Kidney epithelial cell (primary cell): ENCODE measurements around the gene PLXNA4. TPM values are rescaled to one million over a fixed set of nuclear protein-coding genes. Genes with fewer than 3 reads are reported as not detected.

Experiments used
- DNase-seq: peaks from one replicate; pipeline ENCODE4 v3.0.0-alpha.2; 2010; ENCODE audit warnings: low read depth
- H3K27me3 ChIP-seq: 2 replicates; pipeline ENCODE4 v1.6.0; 2011; ENCODE audit warnings: low read length; ENCODE audit not compliant: control insufficient read depth, insufficient read depth
- H3K36me3 ChIP-seq: 2 replicates; pipeline ENCODE4 v1.5.1; 2011; ENCODE audit warnings: low read length; ENCODE audit not compliant: control insufficient read depth, insufficient read depth
- H3K4me3 ChIP-seq: 2 replicates; pipeline ENCODE4 v1.5.1; 2011; ENCODE audit warnings: low read depth, mild to moderate bottlenecking, control low read depth, low read length
- CTCF ChIP-seq: IDR thresholded peaks from 2 replicates; pipeline ENCODE4 v1.5.1; 2011; ENCODE audit warnings: mild to moderate bottlenecking, moderate library complexity, low read length, control low read depth, inconsistent platforms; ENCODE audit not compliant: insufficient read depth, poor library complexity, severe bottlenecking
- total RNA-seq: library from RNA; depleted of rRNA; stranded (reverse); fragments of >200 nt; gene quantifications from 2 replicates; pipeline ENCODE4 v1.2.3, GENCODE V29; 2015

Gene PLXNA4
- total RNA-seq, 1 donor from 2014 or later = 5.9 TPM

GRCh38 chr7:132189881-132190280 is 386.4 kb downstream of the PLXNA4 start:
- no peaks in the 10 kb centered on the region for H3K27me3 ChIP-seq

DNA sequence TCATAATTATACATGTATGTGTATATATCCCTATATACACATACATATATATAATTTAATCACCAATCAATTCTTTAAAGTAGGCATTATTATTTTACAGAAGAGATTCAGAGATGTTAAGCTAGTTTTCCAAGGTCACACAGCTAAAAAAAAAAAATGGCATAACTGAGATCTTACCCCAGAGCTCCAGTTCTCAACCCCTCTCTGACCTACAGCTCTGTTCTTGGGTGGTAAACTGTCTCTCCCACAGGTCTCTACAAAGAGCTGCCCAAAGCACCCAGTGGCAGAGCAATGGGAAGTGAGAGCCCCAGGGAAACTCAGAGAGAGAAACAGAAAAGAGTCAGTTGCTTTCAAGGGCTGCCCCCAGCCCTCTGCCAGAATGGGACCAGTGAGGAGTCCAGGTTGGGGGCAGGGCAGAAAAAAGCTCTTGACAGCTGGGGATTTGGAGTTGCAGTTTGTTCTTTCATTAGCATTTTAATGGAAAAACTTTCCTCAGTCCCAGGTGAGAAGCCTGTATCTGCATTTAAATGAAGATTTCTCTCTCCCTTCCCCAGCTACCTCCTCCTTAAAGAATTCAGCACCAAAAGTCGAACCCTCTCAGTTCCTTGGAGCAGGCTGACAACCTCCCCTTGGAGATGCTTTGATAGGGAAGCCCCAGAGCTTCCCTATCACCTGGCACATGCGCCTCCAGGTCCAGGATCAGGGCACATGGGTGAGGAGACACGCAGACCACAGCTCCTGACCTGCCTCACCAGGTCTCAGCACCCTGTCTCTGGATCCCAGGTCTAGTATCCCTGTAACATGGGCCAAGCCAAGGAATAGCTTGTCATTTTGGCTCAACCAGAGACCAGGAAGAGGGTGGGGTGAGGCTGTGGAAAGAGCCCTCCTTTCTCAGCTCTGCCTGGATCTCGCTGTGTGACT is 388.1 kb downstream of the PLXNA4 start:
- no peak for DNase-seq
- Histone ChIP-seq H3K4me3 (no peak overlapping the region), H3K27me3 (no peaks in the 10 kb centered on the region), H3K36me3 (no peaks in the 10 kb centered on the region)
- no peak for TF ChIP-seq CTCF

More at GRCh38 chr7:132189881-132190280, 386.4 kb downstream of the PLXNA4 start:
- DNase-seq = no peak
- H3K4me3 ChIP-seq = no peak overlapping the region
- no peaks in the 10 kb centered on the region for H3K36me3 ChIP-seq
- TF ChIP-seq CTCF = no peak

DNA sequence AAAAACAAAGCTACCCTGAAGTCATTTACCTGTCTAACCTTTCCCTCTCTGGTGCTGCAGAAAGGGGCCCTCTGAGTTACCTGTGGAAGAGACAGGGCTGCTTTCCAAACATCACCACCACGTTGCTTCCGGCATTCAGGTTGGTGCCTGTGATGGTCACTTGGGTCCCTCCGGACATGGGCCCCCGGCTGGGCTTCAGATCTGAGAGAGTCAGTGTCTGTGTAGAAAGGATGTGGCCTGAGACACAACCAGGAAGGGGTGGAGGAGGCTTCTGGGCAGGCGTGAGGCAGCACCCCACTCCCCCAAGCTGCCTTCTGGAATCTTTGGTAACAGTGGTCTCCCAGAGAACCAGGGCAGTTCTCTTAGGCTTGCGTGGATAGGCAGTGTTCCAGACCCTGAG is 388.9 kb downstream of the PLXNA4 start:
- Histone ChIP-seq H3K27me3 (no peaks in the 10 kb centered on the region), H3K4me3 (no peak overlapping the region), H3K36me3 (no peaks in the 10 kb centered on the region)
- no peak for TF ChIP-seq CTCF
- DNase-seq = no peak

- Histone ChIP-seq H3K36me3 (no peaks in the 10 kb centered on the region), H3K4me3 (no peak overlapping the region), H3K27me3 (no peaks in the 10 kb centered on the region)
- no peak for TF ChIP-seq CTCF
- no peak for DNase-seq
These were observed 391.1 kb downstream of the PLXNA4 start for GRCh38 chr7:132185150-132185549.

DNA sequence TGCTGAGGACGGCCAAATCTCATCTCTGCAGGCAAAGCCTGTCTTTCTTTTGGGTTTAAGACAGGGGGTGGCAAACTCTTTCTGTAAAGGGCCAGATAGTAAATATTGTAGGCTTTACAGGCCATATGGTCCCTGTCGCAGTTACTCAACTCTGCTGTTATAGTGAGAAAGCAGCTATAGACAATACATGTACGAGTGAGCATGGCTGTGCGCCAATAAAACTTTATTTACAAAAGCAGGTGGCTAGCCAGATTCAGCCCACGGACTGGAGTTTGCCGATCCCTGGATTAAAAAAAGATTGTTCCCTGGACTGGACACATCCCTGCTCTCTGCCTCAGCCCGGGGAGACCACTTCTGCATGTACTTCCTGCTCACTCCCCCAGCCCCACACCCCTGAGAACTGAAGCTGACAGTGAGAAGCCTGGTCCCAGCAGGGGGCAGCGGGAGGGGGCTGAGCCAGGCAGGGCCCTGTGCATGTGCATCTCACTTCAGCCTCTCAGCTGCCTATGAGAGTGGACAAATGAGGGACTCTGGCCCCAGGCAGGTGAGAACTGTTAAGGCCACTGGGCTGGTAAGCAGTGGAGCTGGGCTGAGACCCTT is 392.4 kb downstream of the PLXNA4 start:
- no peak for DNase-seq
- TF ChIP-seq CTCF = no peak
- peaks cover 3% of the 10 kb centered on the region for H3K27me3 ChIP-seq
- H3K4me3 ChIP-seq = no peak overlapping the region
- no peaks in the 10 kb centered on the region for H3K36me3 ChIP-seq

- peaks cover 3% of the 10 kb centered on the region for H3K27me3 ChIP-seq
- H3K4me3 ChIP-seq = no peak overlapping the region
- no peak for TF ChIP-seq CTCF
- DNase-seq = no peak
- H3K36me3 ChIP-seq = no peaks in the 10 kb centered on the region
These were observed 393.3 kb downstream of the PLXNA4 start for GRCh38 chr7:132182992-132183391.
